Lower leg skin (tissue), 3 donors: ENCODE results near the gene PAQR3.

Experiments
- POLR2A ChIP-seq, 2 donors: fragments of 450-650 bp; IDR thresholded peaks; one replicate each; pipeline ENCODE4 v1.6.1; 2016 to 2017; ENCODE audit warnings: antibody characterized with exemption in 2 of 2, mild to moderate bottlenecking in 1 of 2, moderate library complexity in 1 of 2
- TF ChIP-seq, protein P1 (sequence below), 3 donors: fragments of 450-650 bp; IDR thresholded peaks; one replicate each; pipeline ENCODE4 v1.5.1; 2016; ENCODE audit warnings: antibody characterized with exemption in 3 of 3, mild to moderate bottlenecking in 3 of 3, moderate library complexity in 2 of 3

DNA sequence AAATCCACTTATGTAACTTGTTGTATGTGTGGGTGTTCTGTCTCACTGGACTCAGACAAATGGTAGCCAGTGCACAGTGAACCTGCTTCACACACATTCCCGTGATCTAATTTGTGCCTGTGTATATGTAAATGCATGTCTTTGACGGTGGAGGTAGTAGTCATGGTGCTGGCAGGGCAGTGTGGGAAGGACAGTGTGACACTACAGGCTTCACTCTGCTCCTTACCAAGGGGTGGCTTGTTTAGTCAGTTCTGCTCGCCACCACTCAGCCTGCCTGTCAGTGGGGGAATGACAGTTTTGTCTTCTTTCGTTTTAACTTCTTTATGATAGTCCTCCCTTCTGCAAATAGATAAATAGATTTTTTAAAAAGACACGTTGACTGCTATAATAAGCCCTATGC is 17.7 kb upstream of the PAQR3 start:
- TF ChIP-seq, protein P1, sequence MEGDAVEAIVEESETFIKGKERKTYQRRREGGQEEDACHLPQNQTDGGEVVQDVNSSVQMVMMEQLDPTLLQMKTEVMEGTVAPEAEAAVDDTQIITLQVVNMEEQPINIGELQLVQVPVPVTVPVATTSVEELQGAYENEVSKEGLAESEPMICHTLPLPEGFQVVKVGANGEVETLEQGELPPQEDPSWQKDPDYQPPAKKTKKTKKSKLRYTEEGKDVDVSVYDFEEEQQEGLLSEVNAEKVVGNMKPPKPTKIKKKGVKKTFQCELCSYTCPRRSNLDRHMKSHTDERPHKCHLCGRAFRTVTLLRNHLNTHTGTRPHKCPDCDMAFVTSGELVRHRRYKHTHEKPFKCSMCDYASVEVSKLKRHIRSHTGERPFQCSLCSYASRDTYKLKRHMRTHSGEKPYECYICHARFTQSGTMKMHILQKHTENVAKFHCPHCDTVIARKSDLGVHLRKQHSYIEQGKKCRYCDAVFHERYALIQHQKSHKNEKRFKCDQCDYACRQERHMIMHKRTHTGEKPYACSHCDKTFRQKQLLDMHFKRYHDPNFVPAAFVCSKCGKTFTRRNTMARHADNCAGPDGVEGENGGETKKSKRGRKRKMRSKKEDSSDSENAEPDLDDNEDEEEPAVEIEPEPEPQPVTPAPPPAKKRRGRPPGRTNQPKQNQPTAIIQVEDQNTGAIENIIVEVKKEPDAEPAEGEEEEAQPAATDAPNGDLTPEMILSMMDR (IDR thresholded peaks at IDR 0.05): no peak
- no peak for TF ChIP-seq POLR2A (IDR thresholded peaks at IDR 0.05)
